NCI-H1105 (cell line): ENCODE data around the gene PAX2.

Source experiments
- DNase-seq: peaks from one replicate; lab custom pipeline; 2025; lab: John Stamatoyannopoulos, UW

PAX2 gene

DNA sequence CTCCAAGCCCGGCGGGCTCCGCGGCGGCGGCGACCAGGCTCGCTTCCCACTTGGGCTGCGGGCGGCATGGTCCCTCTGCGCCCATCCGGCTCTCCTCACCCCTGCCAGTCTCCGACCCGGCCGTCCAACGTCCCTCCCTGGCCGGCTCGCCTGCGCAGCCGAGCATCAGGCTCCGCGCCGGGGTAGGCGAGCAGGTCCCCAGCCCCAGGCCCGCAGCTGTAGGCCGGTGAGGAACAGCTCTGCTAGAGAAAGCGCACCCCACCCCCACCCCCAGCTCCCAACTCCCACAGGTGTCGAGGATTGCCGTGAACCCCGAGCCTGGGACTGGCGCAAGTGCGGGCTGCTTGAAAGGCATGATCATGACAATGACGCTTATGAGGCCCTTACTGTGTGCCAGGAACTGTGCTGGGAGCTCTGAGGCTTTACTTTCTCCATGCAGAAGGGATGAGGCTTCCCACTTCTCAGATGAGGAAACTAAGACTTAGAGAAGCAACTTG is 20.8 kb upstream of the PAX2 start:
- DNase-seq = no peak

DNA sequence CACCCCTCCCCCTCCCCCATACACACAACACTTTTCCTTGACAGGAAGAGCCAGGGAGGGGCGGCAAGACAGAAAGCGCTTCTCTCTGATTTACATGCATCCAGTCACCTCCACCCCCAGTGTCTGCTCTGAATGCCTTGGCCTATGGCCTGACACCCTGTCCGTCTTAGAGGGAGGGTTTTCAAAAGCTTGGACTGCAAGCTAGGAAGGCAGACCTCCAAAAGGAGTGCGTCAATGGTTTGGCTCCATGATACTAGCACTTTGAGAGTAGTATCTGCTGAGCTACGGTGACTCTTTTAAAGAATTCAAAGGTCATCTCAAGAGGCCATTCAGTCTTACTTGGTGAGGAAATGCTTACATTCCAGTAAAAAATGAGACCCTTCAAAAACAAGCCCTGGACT is 20.3 kb upstream of the PAX2 start:
- no peak for DNase-seq

DNA sequence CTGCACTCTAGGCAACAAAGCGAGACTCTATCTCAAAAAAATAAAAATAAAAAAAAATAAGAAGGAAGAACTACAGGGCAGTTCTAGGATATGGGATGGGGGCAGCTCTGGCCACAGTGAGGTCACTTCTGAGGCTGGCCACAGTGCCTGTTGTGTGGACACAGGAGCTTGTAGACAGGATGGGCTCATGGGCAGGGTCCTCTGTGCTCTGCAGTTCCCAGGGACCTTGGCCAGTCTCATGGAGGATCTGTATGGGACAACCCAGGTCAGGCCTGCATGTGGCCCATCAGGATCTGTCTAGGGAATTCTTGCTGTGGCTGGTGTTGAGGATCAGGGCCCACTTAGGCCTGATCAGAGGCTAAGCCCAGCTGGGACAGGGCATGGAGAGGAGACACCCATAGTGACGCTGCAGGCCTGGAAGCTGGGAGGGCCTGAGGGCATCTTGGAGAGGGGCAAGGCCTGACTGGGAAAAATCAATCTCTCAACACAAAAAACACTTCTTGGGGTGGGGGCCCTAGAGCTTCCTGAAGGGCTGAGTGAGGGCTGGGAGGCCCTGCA is 19.4 kb upstream of the PAX2 start:
- DNase-seq = no peak

DNA sequence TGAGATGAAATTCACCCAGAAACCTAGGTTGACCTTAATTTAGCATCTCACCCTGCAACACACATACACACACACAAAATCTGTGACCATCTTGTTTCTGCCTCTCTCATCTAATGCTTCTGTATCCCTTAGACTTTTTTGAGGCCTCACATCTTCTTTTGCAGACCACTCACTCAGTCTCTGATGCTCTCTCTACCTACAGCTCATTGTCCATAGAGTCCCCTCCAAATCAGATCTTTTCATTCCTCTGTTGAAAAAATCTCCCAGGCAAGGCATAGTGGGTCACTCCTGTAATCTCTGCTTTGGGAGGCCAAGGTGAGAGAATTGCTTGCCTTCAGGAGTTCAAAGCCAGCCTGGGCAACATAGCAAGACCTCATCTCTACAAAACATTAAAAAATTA is 17.6 kb upstream of the PAX2 start:
- no peak for DNase-seq

DNA sequence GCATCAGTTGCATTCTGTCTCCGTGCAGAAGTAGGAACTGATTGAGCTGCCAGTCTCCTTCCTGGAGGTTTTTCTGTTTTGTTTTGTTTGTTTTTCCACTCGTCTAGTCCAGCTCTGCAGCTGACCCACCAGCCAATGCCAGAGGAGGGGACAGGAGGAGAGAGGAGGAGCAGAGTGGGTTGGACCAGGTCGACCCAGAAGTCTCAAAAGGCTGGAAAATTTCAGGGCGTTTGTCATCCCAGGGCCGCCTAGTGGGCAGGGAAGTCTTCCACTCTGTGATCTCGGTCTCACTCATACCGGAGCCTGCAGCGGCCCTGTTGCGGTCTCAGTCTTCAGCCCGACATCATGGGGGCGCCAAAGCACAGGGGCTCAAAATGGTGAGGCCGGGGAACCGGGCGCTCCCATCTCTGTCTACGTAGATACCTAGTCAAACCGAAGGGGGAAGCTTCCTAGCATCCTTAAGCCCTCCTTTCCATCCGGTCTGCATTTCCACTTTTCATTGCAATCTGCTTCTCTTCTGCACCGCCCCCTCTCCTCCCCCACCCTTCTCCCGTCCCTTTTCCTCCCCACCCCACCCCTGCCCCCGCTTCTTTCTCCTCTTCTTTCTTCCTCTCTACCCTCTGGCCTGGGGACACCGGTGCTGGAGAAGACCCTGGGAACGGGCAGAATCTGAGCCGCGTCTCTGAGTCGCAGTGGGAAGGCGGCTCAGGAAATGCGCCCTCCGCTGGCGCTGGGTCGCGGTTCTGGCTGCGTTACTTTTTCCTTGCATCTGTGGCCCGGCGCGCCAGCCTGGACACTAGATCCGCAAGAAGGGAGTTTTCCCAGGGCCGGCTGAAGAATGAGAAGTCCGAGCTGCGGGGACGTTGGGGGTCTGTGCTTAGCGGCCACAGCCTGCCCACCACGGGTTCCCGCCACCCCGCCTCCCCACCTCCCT is 16.2 kb upstream of the PAX2 start:
- DNase-seq = no peak

DNA sequence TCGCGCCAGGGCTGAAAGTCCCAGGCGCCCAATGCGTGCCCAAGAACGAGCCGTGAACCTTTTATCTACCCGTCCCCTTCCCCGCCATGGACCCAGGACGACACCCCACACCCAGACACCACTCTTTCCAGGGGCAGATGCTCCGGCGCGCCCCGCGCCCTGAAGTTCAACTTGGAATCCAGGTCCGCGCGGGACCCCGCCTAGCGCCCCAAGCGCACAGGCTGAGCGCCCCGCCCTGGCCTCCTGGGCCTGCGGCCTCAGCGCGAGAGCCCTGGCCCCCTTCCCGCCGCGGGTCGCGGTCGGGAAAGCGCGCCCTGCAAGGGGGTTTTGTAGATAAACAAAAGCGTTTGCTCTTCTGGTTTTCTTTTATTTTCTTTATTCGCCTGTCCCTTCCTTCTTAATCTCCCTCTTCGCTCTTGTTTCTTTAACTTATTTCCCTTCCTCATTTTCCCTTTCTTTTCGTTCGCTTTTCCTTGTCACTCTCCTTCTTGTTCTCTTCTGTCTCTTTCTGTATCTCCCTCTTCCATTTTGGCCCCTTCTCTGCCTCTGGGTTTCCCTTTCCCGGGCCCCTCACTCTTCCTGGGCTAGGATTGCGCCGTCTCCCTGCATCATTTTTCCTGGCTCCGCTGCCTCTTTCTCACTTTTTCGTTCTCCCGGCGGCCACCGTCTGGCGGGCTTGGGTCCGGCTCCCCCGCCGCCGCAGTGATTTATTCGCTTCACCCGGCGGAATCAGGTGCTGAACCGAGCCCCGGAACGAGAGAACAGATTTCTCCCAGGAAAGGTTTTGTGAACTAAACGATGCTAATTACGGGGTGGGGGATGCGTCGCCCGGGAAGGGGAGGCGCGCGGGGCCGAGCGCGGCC is 15.3 kb upstream of the PAX2 start:
- DNase-seq = no peak

DNA sequence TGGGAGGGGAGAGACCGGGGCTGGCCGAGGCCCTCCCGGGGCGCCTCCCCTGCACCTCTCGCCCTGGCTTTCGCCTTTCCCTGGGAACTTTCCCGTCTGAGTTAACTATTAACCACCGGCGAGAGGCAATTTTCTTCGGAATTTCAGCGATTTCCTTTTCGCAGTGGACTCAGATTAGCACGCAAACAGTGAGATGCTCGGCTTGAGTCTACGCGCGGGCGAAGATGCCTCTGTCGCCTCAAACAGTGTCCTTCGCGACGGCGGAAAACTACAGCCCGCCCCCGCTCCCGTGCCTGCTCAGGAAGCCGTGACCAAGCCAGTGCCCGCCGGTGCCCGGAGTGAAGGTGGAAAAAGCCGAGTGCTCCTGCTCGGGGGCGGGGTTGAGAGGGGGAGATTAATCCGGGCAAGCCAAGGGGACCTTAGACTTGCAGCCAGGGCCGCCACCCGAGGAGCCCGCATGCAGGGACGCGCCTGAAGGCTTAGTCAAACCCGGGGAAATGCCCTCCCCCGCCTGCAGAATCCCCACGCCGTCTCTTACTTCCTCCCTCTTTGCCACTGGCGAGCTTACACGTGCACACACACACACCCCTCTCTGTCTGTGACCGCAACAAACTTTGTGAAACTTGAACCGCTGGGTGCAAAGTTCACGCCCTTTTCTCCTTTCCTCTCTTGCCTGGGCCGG is 14.5 kb upstream of the PAX2 start:
- DNase-seq = no peak

DNA sequence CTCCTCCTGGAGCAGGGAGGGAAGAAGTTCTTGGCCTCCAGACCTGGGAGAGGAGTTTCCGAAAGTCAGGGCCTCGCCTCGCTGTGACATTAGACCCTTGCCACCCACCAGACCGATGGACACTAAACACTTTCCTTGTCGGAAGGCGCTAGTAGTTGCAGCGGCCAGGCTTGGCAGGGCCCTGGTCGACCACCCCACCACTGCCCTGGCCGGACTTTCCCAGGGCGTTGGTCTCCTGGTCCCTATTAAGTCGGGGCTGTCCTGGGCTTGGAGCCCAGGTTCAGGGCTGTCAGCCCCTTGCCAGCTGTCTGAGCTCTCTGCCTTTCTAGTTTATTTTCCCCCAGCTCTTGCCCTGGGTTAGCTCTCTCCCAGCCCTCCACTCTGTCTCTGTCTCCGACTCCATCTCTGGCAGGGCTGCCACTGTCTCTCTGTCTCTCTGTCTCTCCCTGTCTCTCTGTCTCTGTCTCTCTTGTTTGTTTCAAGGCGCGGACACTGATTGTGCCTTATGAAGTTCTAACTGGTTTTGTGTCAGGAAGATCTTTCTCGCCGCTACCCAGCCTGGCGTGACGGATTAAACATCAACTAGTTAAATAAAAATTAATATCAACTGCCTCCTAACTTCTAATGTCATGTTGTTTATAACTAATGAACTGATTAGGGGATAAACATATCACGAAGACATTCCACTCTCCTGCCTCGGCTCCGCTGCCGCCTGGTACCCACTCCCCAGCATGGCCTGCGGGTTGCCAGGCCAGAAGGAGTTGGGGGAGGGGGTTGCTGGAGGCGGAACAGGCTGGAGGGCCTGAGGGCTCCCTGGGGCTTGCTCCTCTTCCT is 13.8 kb upstream of the PAX2 start:
- DNase-seq = no peak

DNA sequence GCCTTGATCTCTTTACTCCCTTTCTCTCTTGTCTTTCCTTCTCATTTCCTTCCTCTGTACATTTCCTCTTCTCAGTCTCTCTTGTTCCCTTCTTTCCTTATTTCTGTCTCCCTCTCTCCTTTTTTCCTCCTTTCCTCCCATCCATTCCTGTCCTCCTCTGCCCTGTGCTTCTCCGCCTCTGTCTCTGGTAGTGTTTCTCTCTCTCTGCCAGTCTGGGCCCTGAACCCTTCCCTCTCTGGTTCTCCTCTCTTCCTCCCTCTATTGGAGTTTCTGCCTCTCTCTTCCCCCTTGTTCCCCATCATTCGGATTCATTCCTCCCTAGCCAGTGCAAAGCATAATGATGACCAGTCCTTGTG is 13.2 kb upstream of the PAX2 start:
- DNase-seq = no peak

DNA sequence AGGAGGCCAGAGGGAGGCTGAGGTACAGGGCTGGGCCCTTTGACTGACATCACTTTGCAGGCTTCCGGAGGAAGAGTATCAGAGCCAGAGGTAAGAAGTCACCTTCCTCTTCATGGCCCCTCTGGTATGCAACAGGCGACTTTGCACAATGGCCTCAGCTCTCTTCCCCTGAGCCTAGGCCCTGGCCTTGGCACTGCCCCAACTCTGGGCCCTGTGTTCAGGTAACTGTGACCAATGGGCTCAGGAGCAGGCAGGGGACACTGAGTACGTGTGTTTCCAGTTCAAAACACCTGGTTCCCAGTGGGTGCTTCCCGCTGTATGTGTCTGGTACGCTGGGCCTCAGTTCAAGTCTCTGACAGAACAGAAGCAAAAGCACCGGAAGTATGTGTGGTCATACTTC is 12.1 kb upstream of the PAX2 start:
- DNase-seq = no peak

DNA sequence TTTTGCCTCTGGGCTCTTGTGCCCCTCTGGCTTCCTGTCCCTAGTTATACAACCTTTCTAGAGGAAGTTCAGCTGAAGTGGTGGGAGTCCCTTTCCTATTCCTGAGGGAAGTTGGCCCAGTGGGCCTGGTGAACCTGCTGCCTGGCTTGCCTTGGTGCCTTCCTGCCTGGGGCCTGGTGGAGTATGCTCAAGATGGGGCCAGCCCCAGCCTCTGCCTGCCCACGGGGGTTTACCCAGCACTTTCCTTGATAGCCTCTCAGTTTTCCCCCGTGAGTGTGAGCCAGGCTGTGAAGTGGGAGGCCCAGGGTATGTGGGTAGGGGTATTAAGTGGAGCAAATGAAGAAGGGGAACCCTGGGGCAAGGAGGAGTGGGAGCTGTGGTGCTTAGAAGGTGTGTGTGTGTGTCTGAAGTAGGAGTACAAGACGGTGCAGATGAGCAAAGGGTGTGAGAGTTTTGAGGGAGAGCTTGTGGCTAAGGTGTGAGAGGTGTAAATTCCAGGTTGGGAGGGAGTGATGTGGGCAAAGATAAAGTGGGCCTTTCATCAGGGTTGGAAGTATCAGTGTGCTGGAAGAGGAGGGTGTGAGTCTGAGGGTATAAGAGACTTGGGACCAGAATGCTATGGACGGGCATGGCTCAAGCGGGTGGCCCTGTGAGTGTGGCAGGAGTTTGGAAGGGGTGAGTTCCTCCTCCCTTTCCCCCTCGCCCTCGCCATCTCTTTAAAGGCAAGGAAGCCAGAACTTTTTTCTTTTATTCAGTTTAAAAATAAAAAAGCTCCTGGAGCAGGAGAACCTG is 10.9 kb upstream of the PAX2 start:
- DNase-seq = no peak

DNA sequence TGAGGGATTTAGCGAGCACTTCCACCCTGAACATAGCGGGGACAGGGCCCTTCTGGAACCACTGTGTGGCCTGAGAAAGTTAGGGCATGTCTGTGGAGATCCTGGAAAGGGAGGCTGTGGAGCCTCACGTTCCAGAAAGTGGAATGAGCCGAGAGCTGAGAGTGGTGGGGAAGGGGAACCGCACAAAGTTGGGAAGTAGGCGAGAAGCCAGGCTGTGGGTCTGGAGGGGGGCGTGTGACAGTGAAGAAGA is 10.4 kb upstream of the PAX2 start:
- DNase-seq = no peak

DNA sequence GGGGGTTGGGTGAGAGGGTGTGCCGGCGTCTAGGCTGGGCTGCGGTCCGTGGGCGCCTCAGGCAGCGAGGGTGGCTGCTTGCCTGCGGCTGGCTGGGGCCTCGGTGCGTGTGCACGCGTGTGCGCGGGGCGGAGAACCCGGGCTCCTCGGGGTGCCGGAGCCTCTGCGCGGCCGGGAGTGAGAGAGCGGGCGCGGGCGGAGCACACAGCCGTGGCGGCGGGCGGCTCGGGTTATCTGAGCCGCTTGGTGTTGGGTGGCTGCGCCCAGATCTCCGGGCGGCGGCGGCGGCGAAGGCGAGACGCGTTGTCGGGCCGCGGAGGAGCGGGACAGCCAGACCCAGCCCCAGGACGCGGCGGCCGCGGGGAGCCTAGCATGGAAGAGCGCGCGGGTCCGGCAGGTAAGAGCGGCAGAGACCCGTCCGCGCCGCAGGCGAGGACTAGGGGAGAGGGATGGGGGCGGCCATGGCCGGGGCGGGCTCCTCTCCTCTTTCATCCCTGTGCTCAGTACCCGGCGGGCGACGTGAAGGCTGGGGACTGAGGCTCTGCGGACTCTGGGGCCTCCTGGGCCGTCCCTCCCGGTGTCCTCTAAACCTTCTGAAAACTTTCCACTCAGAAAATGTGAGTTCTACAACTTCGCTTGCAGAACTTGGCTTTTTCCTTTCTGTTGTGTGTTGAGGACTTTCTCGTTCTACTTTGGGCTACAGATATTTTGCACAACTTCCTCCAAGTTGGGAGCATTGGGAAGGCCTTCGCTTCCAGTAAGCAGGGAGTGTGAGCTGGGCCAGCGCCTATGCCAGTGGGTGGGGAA is 9.8 kb upstream of the PAX2 start:
- no peak for DNase-seq

DNA sequence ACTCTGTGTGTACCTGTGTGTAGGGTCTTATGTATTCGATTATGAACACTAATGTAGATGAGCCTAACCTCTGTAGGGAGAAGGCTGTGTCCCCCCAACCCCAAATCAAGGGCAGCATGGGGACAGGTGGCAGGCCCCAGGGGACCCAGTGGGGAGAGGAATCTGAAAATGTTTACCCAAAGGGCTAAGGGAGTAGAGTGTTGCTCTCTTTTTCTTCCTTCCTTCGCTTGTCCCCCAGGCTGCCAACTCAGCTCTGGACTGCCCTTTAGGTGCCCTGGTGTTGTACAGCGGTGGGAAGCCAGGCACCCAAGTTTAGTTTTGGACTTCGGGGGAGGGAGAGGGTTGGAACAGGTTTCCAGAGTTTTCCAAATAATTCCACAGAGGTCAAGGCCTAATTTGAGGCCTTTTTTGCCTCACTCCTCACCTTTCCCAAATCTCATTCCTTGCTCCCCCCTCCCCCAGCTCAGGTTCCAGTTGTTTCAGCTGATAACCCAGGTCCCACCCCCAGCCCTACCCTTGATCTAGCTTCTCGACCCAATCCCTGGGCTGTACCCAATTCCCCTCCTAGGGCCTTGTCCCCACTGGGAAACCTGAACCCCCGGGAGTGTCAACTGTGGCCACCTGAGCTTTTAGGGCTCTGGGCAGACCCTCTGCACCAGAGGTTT is 9.1 kb upstream of the PAX2 start:
- DNase-seq = no peak

DNA sequence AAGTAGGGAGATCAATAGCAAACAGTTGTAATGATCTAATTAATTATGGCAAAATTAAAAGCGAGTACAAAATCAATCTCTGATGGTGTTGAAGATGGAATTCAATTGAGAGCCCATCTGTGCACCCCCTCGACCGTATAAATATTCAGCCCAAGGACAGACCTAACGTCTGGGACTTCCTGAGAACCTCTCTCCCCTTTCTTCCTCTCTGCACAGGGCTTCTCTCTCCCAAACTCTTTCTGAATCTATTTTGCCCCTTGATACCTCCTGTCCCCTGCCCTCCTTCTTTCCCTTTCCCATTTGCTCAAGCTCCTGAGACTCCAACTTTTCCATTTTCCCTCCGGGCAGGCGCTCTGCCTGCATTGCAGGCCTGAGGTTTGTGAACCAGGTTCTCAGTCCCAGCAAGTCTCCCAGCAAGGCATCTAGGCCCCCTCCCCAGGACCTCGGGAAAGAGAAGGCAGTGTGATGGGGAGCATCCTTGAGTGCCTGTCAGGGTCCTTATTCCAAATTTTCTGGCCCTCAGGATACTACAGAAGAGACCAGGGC is 8.5 kb upstream of the PAX2 start:
- no peak for DNase-seq

DNA sequence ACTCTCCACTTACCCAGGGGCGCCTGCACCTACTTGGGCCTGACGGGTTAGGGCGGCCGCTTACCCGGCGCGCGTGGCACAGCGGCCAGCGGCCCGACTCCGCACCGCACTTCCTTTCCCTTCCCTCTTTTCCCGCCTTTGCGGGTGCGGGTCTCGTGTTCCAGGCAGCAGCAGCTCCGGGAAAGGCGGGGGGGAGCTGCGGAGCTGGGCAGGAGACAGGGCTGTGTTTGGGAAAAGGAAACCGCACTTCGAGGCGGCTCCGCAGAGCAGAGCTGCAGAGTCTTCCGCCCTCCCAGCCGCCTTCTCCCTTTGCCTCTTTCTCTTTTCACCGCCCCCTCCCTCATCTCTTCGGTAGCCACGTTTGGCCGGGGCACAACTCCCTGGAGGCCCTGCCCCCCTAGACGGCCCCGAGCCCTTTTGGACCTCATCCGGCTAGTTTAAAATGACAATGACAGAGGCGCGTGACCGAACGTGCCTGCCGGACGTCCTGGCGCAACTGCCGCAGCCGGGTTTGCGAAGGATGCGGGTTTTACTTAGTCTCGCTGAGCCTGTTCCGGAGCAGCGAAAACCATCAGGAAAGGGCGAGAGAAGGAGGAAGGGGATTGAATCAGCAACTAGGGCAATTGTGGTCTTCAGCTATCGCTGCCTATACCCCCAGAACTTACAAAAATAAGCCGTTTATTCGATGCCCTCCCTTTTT is 7.9 kb upstream of the PAX2 start:
- DNase-seq = no peak

DNA sequence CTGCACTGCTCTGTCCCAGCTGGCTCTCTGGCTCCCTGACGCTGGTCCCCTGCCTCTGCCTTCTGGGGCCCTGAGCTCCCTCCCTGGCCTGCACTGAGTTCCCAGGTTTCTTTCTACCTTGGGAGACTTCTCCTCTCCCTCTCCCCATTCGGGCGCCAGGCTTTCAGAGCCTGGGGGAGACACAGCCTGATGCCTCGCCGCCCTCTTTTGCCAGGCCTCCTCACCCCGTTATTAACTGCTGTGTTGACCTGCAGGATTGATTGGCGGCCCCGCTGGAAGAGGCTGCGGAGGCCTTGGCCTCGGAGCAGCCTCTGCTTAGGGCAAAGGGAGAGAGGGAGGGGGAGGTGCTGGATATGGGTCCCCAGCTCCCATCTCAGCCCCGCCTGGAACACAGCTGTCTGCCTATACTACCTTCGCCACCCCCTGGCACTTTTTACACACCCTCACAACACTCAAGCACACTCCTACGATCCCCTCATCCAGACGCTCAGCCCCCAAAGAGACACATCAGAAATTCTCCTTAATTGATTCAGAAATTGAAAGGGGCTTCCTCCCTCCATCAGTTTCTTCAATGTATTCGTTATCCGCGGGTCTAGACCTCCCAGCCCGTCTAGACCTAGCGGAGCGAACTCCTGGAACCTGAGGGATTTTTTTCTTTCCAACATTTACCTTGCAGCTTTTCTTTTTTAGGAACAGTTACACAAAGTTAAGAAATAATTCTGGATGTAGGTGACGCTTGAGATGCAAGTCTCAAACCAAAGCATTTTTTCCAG is 7.1 kb upstream of the PAX2 start:
- DNase-seq = no peak
